OCI-LY1 (cell line): ENCODE results near the gene AFDN.

Source experiments
- EZH2 ChIP-seq: fragments of 200-600 bp; sonication (generic), shearing (Covaris generic); IDR thresholded peaks from 2 replicates; pipeline ENCODE4 v1.8.0; 2017; ENCODE audit warnings: borderline replicate concordance, mixed run types, mild to moderate bottlenecking, antibody characterized with exemption, low read length, moderate library complexity, mixed read lengths
- TF ChIP-seq, protein P1 (sequence below): fragments of 200-600 bp; sonication (generic), shearing (Covaris generic); IDR thresholded peaks from 2 replicates; pipeline ENCODE4 v1.5.1; 2017; ENCODE audit warnings: mild to moderate bottlenecking, antibody characterized with exemption, low read length, moderate library complexity, mixed read lengths

DNA sequence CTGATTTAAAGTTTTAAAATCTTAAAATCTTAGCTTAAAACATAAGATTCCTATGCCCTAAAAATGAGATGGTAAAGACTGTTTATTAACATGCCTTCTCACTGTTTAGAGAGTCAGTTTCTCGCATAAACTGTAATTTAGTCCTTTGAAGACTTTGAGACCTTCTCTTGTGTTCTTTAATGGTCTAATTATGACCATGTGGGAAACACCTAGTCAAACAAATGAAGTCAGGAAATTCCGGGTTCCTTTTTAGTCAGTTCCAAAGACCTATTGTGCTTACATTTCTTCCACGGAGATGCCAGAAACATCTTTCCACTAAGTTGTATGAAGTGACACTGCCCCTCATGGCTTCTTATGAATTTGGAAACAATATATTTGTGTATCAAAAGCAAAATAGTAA is 106.6 kb downstream of the AFDN start:
- TF ChIP-seq, protein P1, sequence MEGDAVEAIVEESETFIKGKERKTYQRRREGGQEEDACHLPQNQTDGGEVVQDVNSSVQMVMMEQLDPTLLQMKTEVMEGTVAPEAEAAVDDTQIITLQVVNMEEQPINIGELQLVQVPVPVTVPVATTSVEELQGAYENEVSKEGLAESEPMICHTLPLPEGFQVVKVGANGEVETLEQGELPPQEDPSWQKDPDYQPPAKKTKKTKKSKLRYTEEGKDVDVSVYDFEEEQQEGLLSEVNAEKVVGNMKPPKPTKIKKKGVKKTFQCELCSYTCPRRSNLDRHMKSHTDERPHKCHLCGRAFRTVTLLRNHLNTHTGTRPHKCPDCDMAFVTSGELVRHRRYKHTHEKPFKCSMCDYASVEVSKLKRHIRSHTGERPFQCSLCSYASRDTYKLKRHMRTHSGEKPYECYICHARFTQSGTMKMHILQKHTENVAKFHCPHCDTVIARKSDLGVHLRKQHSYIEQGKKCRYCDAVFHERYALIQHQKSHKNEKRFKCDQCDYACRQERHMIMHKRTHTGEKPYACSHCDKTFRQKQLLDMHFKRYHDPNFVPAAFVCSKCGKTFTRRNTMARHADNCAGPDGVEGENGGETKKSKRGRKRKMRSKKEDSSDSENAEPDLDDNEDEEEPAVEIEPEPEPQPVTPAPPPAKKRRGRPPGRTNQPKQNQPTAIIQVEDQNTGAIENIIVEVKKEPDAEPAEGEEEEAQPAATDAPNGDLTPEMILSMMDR, result no peak
- TF ChIP-seq EZH2, result no peak
